GM12878 (cell line): ENCODE measurements around the gene METRN.

ENCODE experiments used
- ASH2L ChIP-seq: fragments of 300-600, 200-600 bp; sonication (generic); IDR thresholded peaks from 2 replicates; pipeline ENCODE4 v1.6.1; 2017; ENCODE audit warnings: low read depth, mild to moderate bottlenecking, borderline replicate concordance
- EZH2 ChIP-seq: IDR thresholded peaks from 2 replicates; pipeline ENCODE4 v1.6.1; 2012; ENCODE audit warnings: low read depth, mild to moderate bottlenecking, control low read depth, inconsistent platforms, low read length, borderline replicate concordance; ENCODE audit not compliant: control insufficient read depth
- FOXK2 ChIP-seq: fragments of 450-650 bp; IDR thresholded peaks from 2 replicates; pipeline ENCODE4 v1.6.1; 2017; ENCODE audit warnings: mild to moderate bottlenecking, moderate library complexity
- GABPA ChIP-seq: IDR thresholded peaks from 2 replicates; pipeline ENCODE4 v1.6.1; 2014; ENCODE audit warnings: antibody characterized with exemption, low read depth, mild to moderate bottlenecking, inconsistent platforms
- JUND ChIP-seq: IDR thresholded peaks from 2 replicates; pipeline ENCODE4 v1.6.1; 2012; ENCODE audit warnings: low read depth, mild to moderate bottlenecking, low read length, improper control_type of control experiment, moderate library complexity
- RFX5 ChIP-seq: IDR thresholded peaks from 2 replicates; pipeline ENCODE4 v1.6.1; 2011; ENCODE audit warnings: low read depth, low read length, improper control_type of control experiment
- TF ChIP-seq, protein P1 (sequence below), 3 experiments: IDR thresholded peaks in 2 of 3; conservative IDR thresholded peaks in 1 of 3; 2 replicates each; pipeline ENCODE4 v1.5.1; 2011; ENCODE audit warnings: low read depth in 3 of 3, low read length in 3 of 3, mild to moderate bottlenecking in 3 of 3, control low read depth in 2 of 3, moderate library complexity in 2 of 3, inconsistent platforms in 1 of 3, mixed read lengths in 1 of 3; ENCODE audit not compliant: control insufficient read depth in 2 of 3, insufficient read depth in 1 of 3; ENCODE audit errors: extremely low read depth in 1 of 3
- TF ChIP-seq, protein P2 (sequence below): IDR thresholded peaks from 2 replicates; pipeline ENCODE4 v1.6.1; 2012; ENCODE audit warnings: low read depth, low read length, improper control_type of control experiment

DNA sequence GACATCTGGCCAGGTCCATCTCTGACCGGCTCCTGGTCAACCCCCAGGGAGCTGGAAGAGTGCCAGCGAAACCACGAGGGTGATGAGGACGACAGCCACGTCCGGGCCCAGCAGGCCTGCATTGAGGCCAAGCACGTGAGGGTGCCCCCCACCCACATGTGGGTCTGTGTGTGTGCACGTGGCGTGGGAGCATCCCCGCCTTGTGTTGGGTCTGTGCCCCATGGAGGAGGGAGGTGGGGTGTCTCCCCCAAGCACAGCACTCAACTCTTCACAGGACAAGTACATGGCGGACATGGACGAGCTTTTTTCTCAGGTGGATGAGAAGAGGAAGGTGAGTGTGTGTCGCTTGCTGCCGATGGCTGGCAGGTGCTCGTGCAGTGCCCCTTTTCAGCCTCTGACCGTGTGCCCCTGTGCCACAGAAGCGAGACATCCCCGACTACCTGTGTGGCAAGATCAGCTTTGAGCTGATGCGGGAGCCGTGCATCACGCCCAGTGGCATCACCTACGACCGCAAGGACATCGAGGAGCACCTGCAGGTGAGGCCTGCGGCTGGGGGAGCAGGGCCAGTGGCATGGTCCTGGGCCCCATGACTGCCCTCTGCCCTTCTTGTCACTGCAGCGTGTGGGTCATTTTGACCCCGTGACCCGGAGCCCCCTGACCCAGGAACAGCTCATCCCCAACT is 33.0 kb upstream of the METRN start:
- TF ChIP-seq, protein P1, sequence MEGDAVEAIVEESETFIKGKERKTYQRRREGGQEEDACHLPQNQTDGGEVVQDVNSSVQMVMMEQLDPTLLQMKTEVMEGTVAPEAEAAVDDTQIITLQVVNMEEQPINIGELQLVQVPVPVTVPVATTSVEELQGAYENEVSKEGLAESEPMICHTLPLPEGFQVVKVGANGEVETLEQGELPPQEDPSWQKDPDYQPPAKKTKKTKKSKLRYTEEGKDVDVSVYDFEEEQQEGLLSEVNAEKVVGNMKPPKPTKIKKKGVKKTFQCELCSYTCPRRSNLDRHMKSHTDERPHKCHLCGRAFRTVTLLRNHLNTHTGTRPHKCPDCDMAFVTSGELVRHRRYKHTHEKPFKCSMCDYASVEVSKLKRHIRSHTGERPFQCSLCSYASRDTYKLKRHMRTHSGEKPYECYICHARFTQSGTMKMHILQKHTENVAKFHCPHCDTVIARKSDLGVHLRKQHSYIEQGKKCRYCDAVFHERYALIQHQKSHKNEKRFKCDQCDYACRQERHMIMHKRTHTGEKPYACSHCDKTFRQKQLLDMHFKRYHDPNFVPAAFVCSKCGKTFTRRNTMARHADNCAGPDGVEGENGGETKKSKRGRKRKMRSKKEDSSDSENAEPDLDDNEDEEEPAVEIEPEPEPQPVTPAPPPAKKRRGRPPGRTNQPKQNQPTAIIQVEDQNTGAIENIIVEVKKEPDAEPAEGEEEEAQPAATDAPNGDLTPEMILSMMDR (IDR thresholded peaks at IDR 0.05 in 2 of 3, conservative IDR thresholded peaks at IDR 0.05 in 1 of 3; ENCODE audit: control insufficient read depth in 2 of 3, extremely low read depth in 1 of 3, insufficient read depth in 1 of 3, low read depth in 3 of 3, low read length in 3 of 3), result no peak
- TF ChIP-seq ASH2L, result no peak
- no peak for TF ChIP-seq JUND
- TF ChIP-seq RFX5, result no peak
- TF ChIP-seq EZH2, result no peak
- no peak for TF ChIP-seq FOXK2
- TF ChIP-seq, protein P2, sequence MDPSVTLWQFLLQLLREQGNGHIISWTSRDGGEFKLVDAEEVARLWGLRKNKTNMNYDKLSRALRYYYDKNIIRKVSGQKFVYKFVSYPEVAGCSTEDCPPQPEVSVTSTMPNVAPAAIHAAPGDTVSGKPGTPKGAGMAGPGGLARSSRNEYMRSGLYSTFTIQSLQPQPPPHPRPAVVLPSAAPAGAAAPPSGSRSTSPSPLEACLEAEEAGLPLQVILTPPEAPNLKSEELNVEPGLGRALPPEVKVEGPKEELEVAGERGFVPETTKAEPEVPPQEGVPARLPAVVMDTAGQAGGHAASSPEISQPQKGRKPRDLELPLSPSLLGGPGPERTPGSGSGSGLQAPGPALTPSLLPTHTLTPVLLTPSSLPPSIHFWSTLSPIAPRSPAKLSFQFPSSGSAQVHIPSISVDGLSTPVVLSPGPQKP, result no peak
- no peak for TF ChIP-seq GABPA
